ENCODE results near the gene OOSP3. TPM values are rescaled to one million over a fixed set of nuclear protein-coding genes. Genes with fewer than 3 reads are reported as not detected.

OOSP3 gene
- total and polyA plus RNA-seq, 2 donors (not counting 3 experiments of a cell fraction or from before 2014, with no cell fraction given) = not detected

DNA sequence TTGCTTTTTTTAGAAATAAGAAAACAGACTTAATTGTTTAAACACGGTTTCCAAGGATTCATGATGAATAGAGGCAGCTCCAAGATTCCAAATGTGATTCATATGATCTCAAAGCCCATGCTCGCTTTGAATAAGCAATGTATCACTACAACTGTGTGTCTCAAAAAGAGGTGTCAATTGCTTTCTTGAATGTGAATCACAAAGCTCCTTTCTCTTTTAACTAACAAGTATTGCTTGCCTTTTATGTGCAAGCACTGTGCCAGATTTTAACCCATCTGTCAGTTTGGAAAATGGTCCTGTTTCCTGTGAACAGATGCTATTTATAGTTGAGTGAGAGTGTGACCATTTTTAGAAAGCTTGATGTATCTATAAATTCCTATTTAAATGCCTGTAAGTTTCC lies 66.1 kb downstream of the OOSP3 start:
- no TSS peak for BruUV-seq (replicated peaks)
- dilution Hi-C loops (cut with MboI; ENCODE audit: extremely low pct_ligation_motif_present, low sequenced_read_pairs) = no loop called here

More for the DNA sequence above, 66.1 kb downstream of the OOSP3 start:
- Histone ChIP-seq H3K36me3 (ENCODE audit: control insufficient read depth in 2 of 2, extremely low read depth in 1 of 2, insufficient read depth in 2 of 2, low read length in 2 of 2) (no peaks in the 10 kb centered on the region), H3K9me1 (replicated peaks; ENCODE audit: control insufficient read depth, extremely low read depth, insufficient read depth, low read length) (no peaks in the 10 kb centered on the region), H3K4me2 (ENCODE audit: insufficient read depth, low read length) (no peak overlapping the region), H3K9ac (replicated peaks; ENCODE audit: extremely low read depth, insufficient read depth, low read length) (no peak overlapping the region), H4K20me1 (replicated peaks; ENCODE audit: control insufficient read depth, extremely low read depth, insufficient read depth, low read length) (no peaks in the 10 kb centered on the region), H2AFZ (ENCODE audit: low read depth, low read length) (no peak overlapping the region), H3K79me2 (ENCODE audit: control insufficient read depth, insufficient read depth, low read length) (no peaks in the 10 kb centered on the region), H3K27me3 (ENCODE audit: control insufficient read depth in 2 of 2, insufficient read depth in 2 of 2, low read length in 2 of 2) (peaks cover 0 to 1% of the 10 kb centered on the region in 2 experiments), H3K9me3 (replicated peaks; ENCODE audit: control insufficient read depth, insufficient read depth, low read length) (no peaks in the 10 kb centered on the region), H3K27ac (ENCODE audit: insufficient read depth, low read depth, low read length) (no peak overlapping the region), H3K4me3 (replicated peaks in 1 of 3; ENCODE audit: insufficient read depth in 1 of 3, low read depth in 1 of 3, low read length in 3 of 3) (no peak overlapping the region), H3K4me1 (ENCODE audit: control insufficient read depth, extremely low read depth, insufficient read depth, low read length) (no peaks in the 10 kb centered on the region)
- TF ChIP-seq EZH2 (IDR thresholded peaks at IDR 0.05; ENCODE audit: borderline replicate concordance, low read depth, low read length, severe bottlenecking) (no peak), POLR2A (IDR thresholded peaks at IDR 0.05; ENCODE audit: low read depth, low read length) (no peak), POLR2AphosphoS5 (IDR thresholded peaks at IDR 0.05; ENCODE audit: insufficient read depth, low read depth, low read length) (no peak), MYC (IDR thresholded peaks at IDR 0.05; ENCODE audit: low read depth, low read length) (no peak), FOS (IDR thresholded peaks at IDR 0.05; ENCODE audit: borderline replicate concordance, insufficient read depth, low read length) (no peak), GATA2 (IDR thresholded peaks at IDR 0.05; ENCODE audit: insufficient read depth, insufficient read length, low read depth, low read length) (no peak), JUN (IDR thresholded peaks at IDR 0.05; ENCODE audit: borderline replicate concordance, insufficient read depth, insufficient read length, low read depth) (no peak)
- TF ChIP-seq, protein P1, sequence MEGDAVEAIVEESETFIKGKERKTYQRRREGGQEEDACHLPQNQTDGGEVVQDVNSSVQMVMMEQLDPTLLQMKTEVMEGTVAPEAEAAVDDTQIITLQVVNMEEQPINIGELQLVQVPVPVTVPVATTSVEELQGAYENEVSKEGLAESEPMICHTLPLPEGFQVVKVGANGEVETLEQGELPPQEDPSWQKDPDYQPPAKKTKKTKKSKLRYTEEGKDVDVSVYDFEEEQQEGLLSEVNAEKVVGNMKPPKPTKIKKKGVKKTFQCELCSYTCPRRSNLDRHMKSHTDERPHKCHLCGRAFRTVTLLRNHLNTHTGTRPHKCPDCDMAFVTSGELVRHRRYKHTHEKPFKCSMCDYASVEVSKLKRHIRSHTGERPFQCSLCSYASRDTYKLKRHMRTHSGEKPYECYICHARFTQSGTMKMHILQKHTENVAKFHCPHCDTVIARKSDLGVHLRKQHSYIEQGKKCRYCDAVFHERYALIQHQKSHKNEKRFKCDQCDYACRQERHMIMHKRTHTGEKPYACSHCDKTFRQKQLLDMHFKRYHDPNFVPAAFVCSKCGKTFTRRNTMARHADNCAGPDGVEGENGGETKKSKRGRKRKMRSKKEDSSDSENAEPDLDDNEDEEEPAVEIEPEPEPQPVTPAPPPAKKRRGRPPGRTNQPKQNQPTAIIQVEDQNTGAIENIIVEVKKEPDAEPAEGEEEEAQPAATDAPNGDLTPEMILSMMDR (IDR thresholded peaks at IDR 0.05; ENCODE audit: extremely low read depth in 1 of 2, insufficient read depth in 1 of 2, low read depth in 1 of 2, low read length in 2 of 2) = no peak
- TF ChIP-seq, protein P2, sequence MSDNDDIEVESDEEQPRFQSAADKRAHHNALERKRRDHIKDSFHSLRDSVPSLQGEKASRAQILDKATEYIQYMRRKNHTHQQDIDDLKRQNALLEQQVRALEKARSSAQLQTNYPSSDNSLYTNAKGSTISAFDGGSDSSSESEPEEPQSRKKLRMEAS (IDR thresholded peaks at IDR 0.05; ENCODE audit: insufficient read depth, insufficient read length) = no peak
- POLR2A ChIA-PET = no interaction called here
- DNase-seq (ENCODE audit: low read depth, low spot score) (no peak), FAIRE-seq (no peak)
- CTCF ChIA-PET = interaction anchor here (1.1 to 2.8 kb wide), 2 partner anchors 9 to 25 kb away, joined by 3 to 8 read pairs; no protein-coding TSS in a partner anchor
- intact Hi-C loops (cut with micrococcal nuclease) = no loop called here

Other genes with a start within 250 kb of the OOSP3 start
- gene PATL1, start 209.7 kb upstream of the OOSP3 start, total RNA-seq = 33.1 and 38.8 TPM in 2 replicates
- 33.7 TPM in 2 replicates for gene PATL1, start 209.7 kb upstream of the OOSP3 start, polyA plus RNA-seq
- gene OR10V1, start 164.9 kb upstream of the OOSP3 start, total RNA-seq = not detected in 2 replicates
- not detected in 2 replicates for gene OR10V1, start 164.9 kb upstream of the OOSP3 start, polyA plus RNA-seq
- 45.5 and 49.7 TPM in 2 replicates for gene STX3, start 123.4 kb upstream of the OOSP3 start, total RNA-seq
- 38.0 and 40.3 TPM in 2 replicates for gene STX3, start 123.4 kb upstream of the OOSP3 start, polyA plus RNA-seq
- 60.3 and 63.9 TPM in 2 replicates for gene MRPL16, start 68.0 kb upstream of the OOSP3 start, total RNA-seq
- 60.9 and 84.0 TPM in 2 replicates for gene MRPL16, start 68.0 kb upstream of the OOSP3 start, polyA plus RNA-seq
- gene CBLIF, start 33.3 kb upstream of the OOSP3 start, total RNA-seq = not detected in 2 replicates
- not detected in 2 replicates for gene CBLIF, start 33.3 kb upstream of the OOSP3 start, polyA plus RNA-seq
- not detected in 2 replicates for gene TCN1, start 12.3 kb upstream of the OOSP3 start, total RNA-seq
- gene TCN1, start 12.3 kb upstream of the OOSP3 start, polyA plus RNA-seq = not detected in 2 replicates
- gene OOSP1, start 59.6 kb downstream of the OOSP3 start, total RNA-seq = not detected in 2 replicates
- 0.11 TPM in 1 of 2 replicates, not detected in the other for gene OOSP1, start 59.6 kb downstream of the OOSP3 start, polyA plus RNA-seq
- gene OOSP4A, start 85.3 kb downstream of the OOSP3 start, total RNA-seq = not detected in 2 replicates
- gene OOSP4A, start 85.3 kb downstream of the OOSP3 start, polyA plus RNA-seq = not detected in 2 replicates
- not detected in 2 replicates for gene OOSP4B, start 138.4 kb downstream of the OOSP3 start, total RNA-seq
- gene OOSP4B, start 138.4 kb downstream of the OOSP3 start, polyA plus RNA-seq = not detected in 2 replicates
- gene OOSP2, start 161.6 kb downstream of the OOSP3 start, total RNA-seq = not detected in 2 replicates
- not detected in 2 replicates for gene OOSP2, start 161.6 kb downstream of the OOSP3 start, polyA plus RNA-seq
- gene MS4A3, start 177.9 kb downstream of the OOSP3 start, total RNA-seq = not detected in 2 replicates
- gene MS4A3, start 177.9 kb downstream of the OOSP3 start, polyA plus RNA-seq = not detected in 2 replicates
- not detected in 2 replicates for gene MS4A2, start 209.9 kb downstream of the OOSP3 start, total RNA-seq
- gene MS4A2, start 209.9 kb downstream of the OOSP3 start, polyA plus RNA-seq = not detected in 2 replicates

All from endothelial cell of umbilical vein (primary cell).